Fibroblast of peridontal ligament (primary cell): ENCODE data around the gene IQGAP3.

Experiments
- DNase-seq: peaks from one replicate; pipeline ENCODE4 v3.0.0-alpha.2; 2010; ENCODE audit errors: extremely low read depth

IQGAP3 gene

DNA sequence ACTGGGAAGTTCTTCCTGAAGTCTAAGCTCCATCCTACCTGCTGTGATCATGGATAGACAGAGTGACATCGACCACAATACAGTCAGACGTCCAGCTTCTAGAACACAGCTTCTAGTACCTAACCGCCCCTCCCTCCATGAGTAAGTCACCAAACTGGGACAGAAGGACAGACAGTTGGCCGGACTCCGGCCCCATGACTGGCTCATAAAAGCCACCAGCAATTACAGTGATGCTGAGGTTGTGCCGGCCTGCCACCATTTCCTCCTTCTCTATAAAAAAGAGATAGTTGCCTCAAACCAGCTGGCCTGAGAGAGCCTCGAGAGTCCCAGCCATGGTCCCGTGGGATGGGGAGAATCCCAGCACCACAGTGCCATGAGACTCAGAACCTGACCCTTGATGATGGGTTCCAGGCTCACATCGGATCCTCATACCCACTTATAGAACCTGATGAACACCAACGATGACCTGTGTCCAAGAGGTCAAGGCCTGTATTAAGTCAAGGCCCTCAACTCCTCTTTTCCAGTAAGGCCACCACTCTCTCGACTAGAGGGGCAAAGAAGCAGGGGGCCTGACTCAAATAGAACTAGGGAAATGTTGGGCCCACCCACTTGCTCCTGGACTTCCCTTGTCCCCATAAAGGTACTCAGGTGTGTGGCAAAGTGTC is 75.2 kb downstream of the IQGAP3 start:
- DNase-seq: no peak

DNA sequence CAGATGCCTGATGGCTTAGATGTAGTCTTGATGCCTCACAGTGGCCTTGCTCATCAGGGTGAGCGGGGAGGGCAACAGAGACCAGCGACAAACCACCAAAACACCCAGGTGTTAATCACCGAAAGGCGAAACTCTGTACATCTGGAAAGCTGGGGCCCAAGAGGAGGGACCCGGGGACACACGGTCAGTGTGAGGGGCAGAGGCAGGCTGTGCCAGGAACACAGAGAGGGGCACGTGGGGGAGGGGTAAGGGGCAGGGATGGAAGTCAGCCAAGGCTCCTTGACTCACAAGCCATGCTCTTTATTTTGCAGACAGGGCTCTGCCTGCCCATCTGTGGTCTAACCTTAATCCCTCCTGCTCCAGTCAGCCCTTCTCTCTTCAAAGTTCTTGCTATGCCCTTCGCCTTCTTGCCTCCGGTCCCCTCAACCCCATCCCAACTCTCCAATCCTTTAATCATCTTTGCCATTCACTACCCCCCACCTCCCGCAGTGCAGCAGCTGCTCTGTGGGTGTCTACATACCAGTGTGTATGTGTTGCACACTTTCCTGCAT is 76.1 kb downstream of the IQGAP3 start:
- DNase-seq: no peak

DNA sequence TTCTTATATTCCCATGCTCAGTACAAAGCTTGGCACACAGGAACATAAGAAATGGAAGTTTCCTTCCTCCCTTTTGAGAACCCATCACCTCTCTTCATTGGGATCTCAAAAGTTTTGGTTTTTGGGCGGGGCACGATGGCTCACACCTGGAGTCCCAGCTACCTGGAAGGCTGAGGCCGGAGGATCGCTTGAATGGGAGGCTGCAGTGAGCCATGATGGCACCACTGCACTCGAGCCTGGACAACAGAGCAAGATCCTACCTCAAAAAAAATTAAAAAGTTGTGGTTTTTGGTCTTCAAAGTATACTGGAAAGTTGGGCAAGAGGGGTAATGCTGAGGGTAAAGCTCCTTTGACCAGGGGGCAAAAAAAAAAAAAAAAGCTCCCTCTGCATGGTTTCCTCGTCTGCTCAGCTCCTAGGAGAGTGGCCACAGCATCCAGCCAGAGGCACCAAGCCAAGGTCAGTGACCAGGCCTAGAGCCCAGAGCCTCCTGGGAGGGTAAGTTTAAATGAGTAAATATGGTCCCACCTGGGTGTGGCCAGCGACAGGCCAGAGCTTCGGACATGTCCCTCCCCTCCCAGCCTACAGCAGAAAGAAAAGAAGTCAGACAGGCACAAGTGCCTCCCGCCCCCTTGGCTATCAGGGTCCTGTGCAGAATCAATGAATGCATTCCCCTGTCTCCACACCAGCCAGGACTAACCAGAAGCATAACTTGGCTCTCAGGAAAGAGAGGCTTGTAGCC is 76.8 kb downstream of the IQGAP3 start:
- no peak for DNase-seq

DNA sequence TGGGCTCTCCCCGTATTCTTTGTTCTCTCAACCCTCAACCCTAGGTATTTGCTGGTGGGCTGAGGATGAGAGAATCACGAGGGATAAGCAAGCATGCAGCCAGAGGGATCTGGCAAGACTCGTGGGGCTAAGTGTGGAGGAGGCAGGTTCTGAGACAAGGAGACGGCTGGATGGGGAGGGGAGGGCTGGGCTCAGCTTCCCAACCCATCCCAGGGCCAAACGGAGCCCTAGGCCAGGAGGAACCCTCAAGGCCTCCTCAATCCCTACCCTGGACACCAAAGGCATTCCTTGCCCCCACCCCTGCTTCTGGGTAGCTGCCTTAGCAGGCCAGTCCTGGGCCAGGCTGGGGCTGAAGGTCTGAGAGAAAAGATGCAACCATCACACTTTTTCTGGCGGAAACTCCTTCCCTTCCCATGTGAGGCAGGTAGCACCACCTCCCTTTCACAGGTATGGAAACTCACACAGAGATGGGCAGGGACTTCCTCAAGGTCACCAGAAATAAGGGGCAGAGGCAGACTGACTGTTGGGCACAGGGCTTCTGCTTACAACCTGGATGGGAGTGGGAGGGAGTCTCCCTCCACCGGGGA is 78.0 kb downstream of the IQGAP3 start:
- DNase-seq: no peak

DNA sequence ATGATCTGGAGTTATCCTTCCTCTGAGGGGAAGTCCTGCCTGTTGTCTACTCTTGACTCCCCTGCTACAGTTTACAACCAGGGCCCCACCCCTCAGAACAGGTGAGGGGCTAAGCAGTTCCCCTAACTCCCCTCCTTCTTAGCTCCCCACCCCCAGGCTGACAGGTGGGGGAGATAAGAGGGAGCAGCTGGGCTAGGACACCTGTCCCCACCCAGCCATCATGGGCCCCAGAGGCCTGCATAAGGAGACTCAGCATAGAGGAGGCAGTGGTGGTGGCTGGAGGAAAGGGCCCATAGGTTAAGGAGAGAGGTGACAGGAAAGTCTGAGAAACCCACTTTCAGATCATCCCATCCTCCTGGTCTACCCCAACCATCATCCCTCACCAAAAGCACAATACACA is 78.6 kb downstream of the IQGAP3 start:
- no peak for DNase-seq

DNA sequence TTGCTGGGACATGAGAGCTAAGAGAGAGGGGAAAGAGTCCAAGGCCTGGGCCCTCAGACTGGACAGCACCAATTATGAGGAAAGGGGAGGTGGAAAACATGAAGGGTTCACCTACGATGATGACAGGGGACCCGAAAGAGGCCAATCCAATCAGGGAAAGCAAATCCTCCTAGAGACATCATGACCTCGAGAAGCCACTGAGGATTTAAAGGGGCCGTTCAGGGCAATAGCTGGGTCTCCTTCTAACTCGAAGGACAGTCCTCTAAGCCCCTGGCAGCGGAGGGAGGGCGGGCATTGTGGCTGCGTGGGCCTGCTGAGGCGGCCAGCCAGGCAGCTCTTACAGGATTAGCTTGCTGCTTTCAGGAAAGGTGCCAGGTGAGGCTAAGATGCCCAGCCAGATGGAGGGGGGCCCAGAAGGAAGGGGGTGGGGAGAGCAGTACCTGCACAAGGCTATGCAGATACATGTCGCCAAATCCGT is 79.2 kb downstream of the IQGAP3 start:
- DNase-seq: no peak

DNA sequence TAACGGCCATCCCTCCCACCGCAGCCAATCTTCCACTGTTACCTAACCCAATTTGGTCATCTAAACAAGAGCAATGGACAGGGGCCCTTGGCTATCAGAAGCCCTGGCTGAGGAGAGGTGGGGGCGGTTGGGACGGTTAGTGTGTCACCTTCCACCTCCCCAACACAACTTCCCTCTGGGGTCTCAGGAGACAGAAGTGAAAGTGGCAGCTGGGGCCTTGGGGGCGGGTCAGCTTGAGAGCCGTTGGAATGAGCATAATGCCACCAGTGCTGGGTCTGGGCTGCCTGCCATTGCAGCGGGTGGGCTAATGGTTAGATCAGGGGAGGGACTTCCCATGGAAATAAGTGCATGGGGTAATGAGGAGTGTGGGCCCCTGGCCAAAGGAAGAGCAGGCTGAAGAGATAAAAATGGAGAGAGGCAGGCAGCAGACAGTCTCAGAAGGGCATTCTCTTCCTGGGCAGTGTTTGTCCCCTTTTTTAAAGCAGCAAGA is 79.7 kb downstream of the IQGAP3 start:
- DNase-seq: no peak

DNA sequence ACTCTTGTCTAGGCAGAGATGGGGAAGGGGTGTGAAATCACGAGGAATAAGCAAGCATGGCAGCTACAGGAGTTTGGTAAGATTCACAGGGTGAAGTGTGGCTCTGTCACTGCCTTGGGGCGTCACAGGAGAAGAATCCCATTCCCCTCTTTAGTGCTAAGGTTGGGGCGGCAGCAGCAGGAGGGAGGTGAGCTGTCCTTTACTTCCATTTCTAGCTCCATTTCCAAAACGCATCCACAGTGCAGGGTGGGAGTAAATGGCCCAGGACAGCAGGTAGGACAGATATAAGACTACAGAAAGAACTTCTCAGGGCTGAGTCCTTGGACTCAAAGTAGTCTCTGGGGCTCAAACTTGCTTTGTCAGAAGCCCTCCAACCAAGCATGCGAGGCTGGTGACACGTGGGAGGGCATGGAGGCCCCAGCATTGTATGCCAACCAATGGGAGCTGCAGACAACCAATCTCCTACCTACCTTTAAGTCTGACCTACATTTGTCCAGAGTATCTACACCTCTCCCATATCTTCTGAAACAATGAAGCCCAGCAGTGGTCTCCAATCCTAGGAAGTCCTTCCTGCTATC is 80.3 kb downstream of the IQGAP3 start:
- no peak for DNase-seq

DNA sequence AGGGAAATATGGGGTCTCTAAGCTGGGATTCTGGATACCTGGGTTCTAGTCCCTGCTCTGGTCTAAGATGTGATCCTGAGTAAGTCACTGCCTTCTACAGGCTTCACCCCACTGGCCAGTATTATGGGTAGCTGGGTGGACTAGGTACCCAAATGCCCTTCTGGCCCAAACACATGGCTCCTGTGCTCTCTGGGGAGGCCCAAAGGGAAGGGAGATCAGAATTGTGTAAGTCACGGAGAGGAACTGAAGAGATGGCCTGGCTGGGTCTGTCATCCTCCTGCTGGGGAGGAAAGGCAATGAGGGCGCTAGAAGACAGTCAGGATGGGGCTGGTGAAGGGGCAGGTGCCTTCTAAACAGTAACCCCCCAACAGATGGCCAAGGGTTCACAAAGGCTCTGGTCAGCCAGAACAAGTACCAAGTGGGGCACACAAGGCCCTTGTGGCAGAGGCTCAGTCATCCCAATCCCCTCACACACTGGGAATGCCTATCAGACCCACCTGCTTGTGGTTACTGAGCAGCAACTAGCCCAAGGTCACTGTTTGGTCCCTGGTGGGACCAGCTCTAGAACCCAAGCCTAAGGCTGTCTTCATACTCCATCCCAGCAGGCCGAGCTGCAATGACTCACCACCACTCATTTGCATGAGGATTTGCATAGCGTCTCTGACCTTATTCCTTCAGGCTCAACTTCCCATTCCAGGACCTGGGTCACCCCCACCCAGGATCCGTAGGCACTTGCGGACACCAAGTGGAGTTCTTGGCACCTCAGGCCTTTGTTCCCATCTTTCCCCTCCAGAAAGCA is 81.0 kb downstream of the IQGAP3 start:
- DNase-seq: no peak

DNA sequence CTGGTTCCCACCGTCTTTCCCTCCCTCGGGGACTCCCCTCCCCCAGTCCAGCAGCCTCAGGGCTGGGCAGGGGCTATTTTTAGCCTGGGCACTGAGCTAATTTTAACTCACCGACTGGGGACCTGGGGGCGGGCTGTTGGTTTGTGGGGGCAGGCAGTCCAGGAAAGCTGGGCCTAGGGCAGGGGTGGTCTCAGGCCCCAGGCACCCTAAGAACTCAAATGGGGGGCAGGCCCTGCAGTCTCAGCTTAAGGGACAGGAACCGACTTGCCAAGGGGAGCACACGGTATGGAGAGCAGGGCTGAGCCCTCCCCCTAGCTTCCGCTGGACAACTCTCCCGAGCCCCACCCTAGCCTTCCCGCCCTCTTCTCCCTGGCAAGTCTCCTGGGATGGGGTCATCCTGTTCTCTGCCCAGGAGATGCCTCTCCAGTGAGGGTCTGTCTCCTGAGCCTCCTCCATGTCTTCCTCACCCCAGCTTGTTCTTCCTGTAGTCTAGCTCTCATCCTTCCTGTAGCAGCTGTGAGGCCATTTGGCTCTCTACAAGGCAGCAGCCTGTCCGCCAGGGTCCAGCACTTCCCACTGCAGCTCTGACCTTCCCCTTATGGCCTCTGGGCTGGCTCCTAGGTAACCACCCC is 81.8 kb downstream of the IQGAP3 start:
- no peak for DNase-seq

DNA sequence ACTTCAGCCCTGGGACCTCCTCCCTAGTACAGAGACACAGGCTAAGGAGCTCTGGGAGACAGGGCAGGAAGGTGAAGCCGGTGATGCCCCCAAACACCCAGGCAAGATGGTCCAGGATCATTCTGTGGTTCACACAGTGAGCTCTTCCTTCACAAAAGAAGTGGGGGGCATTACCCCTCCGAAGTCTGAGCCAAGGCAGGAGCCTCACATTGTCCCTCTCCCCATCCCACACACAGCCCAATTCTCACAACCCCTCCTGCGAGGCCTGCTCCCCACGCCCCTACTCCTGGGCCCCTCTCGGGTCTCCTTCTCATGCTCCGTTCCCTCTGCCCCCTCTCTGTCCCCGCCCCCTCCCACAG is 82.5 kb downstream of the IQGAP3 start:
- no peak for DNase-seq

DNA sequence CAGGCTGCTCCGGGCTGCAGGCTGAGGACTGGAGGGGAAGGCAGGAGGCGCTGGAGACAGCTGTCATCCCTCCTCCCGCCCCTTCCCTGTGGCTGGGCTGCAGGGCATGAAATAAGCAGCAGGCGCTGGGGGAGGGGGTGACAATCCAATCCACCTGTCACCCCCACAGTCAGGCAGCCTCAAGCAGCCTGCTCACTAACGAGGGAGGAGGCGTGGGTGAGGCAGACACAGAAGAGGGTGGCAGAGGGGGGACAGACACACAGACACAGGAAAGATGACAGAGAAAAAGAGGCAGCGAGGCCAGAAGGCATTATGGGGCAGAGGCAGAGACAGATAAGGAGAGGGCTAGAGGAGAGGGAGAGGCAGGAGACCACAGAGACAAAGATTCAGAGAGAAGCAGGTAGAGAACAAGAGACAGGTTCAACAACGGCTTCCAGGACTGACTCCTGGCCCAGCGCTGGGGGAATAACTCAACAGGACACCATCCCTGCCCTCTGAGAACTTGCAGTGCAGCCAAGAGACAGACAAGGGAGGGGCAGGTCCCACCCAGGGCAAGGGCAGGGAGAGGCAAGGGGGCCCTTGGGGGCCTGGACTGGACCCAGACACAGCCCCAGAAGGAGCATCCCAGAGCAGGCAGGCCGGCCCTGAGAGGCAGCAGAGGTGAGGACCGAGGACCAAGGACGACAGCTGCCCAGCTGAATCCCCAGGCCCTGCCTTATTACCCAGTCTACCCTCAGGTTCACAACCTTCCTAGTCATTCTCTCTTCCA is 83.0 kb downstream of the IQGAP3 start:
- no peak for DNase-seq

DNA sequence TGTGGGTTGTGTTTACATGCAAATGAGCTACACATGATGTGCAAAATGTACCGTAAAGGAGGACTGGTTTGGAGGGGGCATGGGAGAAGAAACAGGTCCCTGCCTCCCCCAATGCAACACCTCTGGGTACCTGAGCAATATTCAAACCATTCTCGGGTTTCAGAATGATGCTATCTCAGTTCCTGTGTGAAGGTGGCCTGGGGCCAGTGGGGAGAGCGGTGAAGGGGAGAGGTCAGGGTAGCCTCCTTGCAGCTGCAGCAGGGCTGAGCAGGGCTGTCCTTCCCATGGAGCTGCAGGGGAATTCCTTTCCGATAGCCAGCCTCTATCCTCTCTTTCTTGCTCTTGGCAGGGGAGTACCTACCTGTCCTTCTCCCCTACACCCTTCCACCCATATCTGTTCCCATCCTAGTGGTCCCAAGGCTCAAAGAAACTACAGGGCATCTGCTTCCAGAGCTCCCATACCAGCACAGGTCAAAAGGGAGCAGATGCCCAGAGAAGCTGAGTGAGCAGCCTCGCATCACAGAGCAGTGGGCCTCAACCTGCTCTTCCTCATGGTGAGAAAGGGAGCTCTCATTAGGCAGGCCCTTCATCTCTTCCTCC is 83.7 kb downstream of the IQGAP3 start:
- no peak for DNase-seq

DNA sequence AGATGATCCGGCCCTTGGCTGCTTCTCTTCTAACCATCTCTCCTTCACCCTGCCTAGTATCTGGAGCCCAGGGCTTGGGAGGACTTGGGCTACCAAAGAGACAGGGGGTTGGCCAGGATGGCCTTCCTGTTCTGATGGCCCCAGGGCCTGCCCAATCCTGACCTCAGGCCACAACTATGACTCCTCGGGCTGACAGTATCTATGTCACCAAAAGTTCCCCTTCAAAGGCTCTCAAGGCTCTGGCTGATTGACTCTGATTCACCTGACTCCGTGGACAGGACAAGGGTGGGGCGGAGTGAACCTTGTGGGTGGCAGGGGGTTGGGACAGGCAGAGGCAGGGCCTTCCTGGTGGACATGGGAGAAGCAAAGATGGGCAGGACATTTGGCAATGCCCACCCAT is 84.5 kb downstream of the IQGAP3 start:
- no peak for DNase-seq

DNA sequence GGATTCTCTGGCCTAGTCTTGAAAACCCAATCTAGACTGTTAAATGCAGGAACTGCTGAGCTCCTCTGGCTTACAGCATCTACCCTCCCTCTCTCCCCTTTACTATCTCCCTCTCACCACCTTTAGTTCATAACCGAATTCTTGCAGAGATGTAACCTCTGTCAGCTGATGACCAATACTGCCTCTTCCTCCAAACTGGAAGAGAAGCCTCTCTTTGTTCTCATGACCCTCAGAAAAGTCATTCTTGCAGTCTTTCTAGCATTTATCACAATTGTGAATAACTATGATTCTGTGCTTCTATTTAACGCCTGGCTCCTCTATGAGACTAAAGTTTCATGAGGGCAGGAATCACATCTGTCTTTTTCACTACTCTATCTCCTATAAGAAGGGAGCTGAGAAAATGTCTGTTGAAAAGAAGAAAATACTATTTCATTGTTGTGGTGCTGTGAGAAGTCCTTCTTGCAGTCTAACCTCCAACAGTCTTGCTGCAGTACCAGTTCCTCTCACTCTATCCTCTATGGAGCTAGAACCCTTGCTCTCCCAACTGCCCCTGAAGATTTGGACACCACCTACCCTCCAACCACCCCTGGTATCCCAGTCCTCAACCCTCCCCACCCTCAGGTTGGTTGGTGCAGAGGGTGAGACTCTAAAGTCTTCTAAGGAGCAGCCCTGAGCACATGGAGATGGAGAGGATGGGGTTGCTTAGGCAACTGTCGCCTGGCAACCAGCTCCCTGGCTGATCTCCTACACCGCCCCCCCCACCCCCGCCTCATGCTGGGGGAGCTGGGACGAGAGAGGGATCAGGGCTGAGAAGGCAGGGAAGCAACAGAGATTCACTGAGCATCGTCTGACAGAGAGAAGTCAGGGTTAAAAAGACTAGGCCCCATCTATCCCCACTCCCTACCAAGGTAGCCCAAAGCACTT is 85.7 kb downstream of the IQGAP3 start:
- DNase-seq: no peak

DNA sequence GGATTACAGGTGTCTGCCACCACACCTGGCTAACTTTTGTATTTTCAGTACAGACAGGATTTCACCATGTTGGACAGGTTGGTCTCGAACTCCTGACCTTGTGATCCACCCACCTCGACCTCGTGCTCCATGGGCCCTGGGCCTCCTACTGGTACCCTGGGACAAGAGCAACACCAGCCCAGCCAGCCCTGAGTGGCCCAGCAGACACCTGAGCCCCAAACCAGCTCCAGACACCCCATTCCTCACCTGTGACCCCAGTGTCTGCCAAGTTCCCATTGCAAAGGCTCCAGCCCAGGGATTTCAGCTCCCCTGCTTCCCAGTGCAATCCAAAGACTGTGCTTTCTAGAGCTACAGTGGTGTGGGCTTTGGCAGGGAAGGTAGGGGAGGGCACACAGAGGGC is 86.4 kb downstream of the IQGAP3 start:
- DNase-seq: no peak

DNA sequence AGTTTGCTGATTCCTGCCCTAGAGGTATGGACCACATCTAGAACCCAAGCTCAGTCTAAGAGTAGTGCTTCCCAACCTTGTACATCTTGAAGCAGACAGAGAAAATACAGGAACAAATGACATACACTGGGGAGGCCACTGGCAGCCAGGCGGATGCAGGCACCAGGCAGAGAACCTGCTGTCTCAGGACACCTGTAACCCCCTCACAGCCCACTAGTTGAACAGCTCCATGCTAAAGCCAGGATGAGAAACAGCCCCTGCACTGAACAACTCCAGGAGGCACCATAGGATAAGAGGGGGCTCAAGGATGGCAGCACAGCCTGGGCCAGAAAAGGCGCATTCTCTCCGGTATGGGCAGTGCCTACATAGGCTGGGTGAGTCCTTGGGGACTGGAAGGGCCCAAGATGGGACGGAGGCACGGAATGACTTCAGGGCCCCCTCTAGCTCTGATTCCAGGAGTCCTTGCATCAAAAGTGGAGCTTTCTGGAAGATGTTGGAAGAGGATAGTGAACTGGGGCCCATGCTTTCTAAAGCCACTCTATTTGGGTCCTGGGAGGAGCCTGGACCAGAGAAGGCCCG is 87.8 kb downstream of the IQGAP3 start:
- no peak for DNase-seq

DNA sequence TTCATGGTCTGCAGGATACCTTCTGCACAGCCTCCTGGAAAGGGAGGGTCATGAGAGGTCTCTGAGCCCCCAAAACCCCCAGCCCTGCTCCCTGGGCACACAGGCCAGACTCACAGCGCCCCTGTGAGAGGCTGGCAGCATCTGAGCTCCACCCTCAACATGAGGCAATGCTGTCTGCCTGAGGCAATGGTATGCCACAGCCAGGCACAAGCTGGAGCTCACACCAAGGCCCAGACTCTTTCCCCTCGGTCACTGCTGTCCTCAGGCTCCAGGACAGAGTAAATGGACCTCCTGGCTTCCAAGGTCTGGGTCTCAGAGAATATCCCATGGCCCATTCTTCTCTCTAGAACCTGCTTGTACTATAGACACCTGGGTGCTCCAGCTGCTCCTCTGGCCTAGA is 89.0 kb downstream of the IQGAP3 start:
- DNase-seq: no peak
